DMS53 treated with DMSO at 0.1 percent for 48 hours (cell line): ENCODE results near the gene SNAP47.

Experiments
- DNase-seq: peaks from one replicate; lab custom pipeline; 2025; ENCODE audit not compliant: unreplicated experiment; lab: John Stamatoyannopoulos, UW

SNAP47 gene

GRCh38 chr1:227731696-227732585, 3.3 kb upstream of the SNAP47 start:
- DNase-seq: no peak

- DNase-seq: no peak
These were observed 2.5 kb upstream of the SNAP47 start for GRCh38 chr1:227732586-227733308.

- DNase-seq: no peak
These were observed 1.9 kb upstream of the SNAP47 start for GRCh38 chr1:227733309-227733705.

GRCh38 chr1:227733751-227734545, 1.3 kb upstream of the SNAP47 start:
- no peak for DNase-seq

GRCh38 chr1:227734546-227734855, 734 bp upstream of the SNAP47 start:
- DNase-seq: peak; percentile 11

GRCh38 chr1:227735539-227736285, 477 bp downstream of the SNAP47 start:
- no peak for DNase-seq

GRCh38 chr1:227736814-227737432, 1.7 kb downstream of the SNAP47 start:
- no peak for DNase-seq

GRCh38 chr1:227738820-227739219, 3.6 kb downstream of the SNAP47 start:
- no peak for DNase-seq

- no peak for DNase-seq
These were observed 4.4 kb downstream of the SNAP47 start for GRCh38 chr1:227739636-227740035.

- no peak for DNase-seq
These were observed 5.2 kb downstream of the SNAP47 start for GRCh38 chr1:227740401-227740960.

GRCh38 chr1:227741166-227741870, 6.1 kb downstream of the SNAP47 start:
- DNase-seq: no peak

- DNase-seq: no peak
These were observed 7.8 kb downstream of the SNAP47 start for GRCh38 chr1:227742738-227743715.

GRCh38 chr1:227744668-227745067, 9.4 kb downstream of the SNAP47 start:
- DNase-seq: no peak

- no peak for DNase-seq
These were observed 10.5 kb downstream of the SNAP47 start for GRCh38 chr1:227745568-227746265.

GRCh38 chr1:227746676-227747075, 11.4 kb downstream of the SNAP47 start:
- DNase-seq: no peak

GRCh38 chr1:227747382-227747781, 12.1 kb downstream of the SNAP47 start:
- DNase-seq: no peak

GRCh38 chr1:227747948-227748495, 12.8 kb downstream of the SNAP47 start:
- no peak for DNase-seq
